HUES6 (cell line): Measurements from ENCODE around the gene PASD1.
"Not testable (repeated sequence)": the region's sequence is repeated elsewhere in the genome, so short reads cannot be mapped to it uniquely, and the experiment has no call there.

Experiments
- H3K27ac ChIP-seq: 2 replicates; pipeline ENCODE4 v1.7.0; 2013; ENCODE audit warnings: low read depth, mild to moderate bottlenecking, low read length, inconsistent platforms
- H3K27me3 ChIP-seq: 2 replicates; pipeline ENCODE4 v1.6.1; 2013; ENCODE audit warnings: low read length; ENCODE audit not compliant: control insufficient read depth, insufficient read depth
- H3K36me3 ChIP-seq: 2 replicates; pipeline ENCODE4 v1.6.1; 2013; ENCODE audit warnings: low read length; ENCODE audit not compliant: control insufficient read depth, insufficient read depth
- H3K4me1 ChIP-seq: 2 replicates; pipeline ENCODE4 v1.6.1; 2013; ENCODE audit warnings: low read length; ENCODE audit not compliant: control insufficient read depth, insufficient read depth
- H3K4me3 ChIP-seq: 2 replicates; pipeline ENCODE4 v1.5.1; 2013; ENCODE audit warnings: low read depth, low read length
- H3K9ac ChIP-seq: one replicate; pipeline ENCODE4 v1.6.1; 2013; ENCODE audit warnings: mild to moderate bottlenecking, low read length
- H3K9me3 ChIP-seq: 2 replicates; pipeline ENCODE4 v1.6.1; 2013; ENCODE audit warnings: low read depth, low read length; ENCODE audit not compliant: control insufficient read depth, insufficient read depth

The PASD1 gene

DNA sequence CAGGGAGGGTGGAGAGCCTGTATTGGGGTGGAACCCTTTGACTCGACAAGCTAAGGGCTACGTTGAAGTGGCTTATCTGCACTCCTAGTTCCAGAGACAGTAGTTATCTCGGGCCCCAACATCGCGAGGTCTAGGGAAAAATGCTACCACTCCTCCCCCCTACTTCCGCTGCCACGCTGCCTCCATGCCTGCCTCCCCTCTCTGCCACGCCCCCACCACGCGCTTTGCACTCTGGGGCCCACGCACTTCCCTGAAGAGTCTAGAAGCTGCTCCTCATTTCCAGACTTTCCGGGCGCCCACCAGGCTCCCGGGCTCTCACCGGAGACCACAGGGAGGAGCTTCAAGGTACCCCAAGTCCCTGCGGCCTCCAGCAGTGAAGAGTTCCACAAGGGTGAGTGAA, at the start of gene PASD1:
Gene PASD1 (plus strand): TSS at position 227 of the 400 bp plus-strand sequence. CDS start 37,879 bp downstream, outside the sequence.
- H3K9ac ChIP-seq, result no peak within 1 kb of the TSS
- H3K27ac ChIP-seq, result no peak within 1 kb of the TSS
- H3K9me3 ChIP-seq, result peaks cover 12% of the 10 kb centered on the region; the same call in 1 of the 2 replicates
- no peaks in the 10 kb centered on the region for H3K27me3 ChIP-seq
- H3K36me3 ChIP-seq, result no peaks in the 10 kb centered on the region
- H3K4me3 ChIP-seq, result no peak within 1 kb of the TSS
- H3K4me1 ChIP-seq, result no peaks in the 10 kb centered on the region

DNA sequence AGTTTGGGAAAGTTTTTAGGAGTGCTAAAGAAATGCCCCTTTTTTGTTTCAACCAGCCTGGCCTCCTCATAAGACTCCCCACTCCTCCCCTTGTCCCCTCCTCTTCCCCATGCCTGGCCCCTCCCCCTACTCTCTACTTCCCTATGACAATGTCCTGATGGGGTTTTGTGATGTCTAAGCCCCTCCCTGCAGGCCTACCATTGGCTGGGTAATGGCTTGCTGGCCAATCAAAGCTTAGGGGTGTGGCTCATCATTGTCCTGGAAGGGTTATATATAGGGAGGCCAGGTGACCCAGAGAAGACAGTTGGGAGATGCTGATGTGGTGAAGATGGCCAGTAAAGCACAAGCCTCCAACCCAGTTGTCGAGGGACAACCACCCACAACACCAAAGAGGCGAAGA, 48.2 kb upstream of the PASD1 start:
- Histone ChIP-seq H3K4me1 (peaks cover 3% of the 10 kb centered on the region; the same call in 1 of the 2 replicates), H3K9ac (no peak overlapping the region), H3K4me3 (no peak overlapping the region), H3K9me3 (no peaks in the 10 kb centered on the region; the same call in 1 of the 2 replicates), H3K27ac (no peak overlapping the region), H3K36me3 (no peaks in the 10 kb centered on the region), H3K27me3 (no peaks in the 10 kb centered on the region; the same call in 1 of the 2 replicates)

- Histone ChIP-seq H3K36me3 (no peaks in the 10 kb centered on the region), H3K9me3 (no peaks in the 10 kb centered on the region; the same call in 1 of the 2 replicates), H3K27ac (no peak overlapping the region), H3K9ac (no peak overlapping the region), H3K4me1 (peaks cover 3% of the 10 kb centered on the region; the same call in 1 of the 2 replicates), H3K4me3 (no peak overlapping the region), H3K27me3 (no peaks in the 10 kb centered on the region; the same call in 1 of the 2 replicates)
Measured at GRCh38 chrX:151516538-151517187, 46.8 kb upstream of the PASD1 start.

DNA sequence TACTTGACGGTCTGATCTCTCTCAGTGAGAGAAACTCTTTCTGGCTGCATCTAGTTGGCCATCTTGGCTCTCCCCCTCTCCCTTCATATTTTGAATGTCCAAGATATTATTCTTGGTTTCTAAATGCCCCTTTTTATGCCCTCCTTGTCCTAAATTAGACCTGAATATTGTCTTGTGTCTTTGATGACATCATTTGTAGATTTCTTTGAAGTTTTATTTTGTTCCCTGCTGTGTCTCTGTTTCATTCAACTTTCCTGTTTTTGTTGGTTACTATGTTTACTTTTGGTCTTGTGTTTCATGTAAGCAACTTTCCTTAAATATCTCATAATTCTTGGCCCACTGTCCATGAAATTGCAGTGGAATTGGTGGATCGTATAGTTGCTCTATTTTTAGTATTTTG, 46.1 kb upstream of the PASD1 start:
- Histone ChIP-seq H3K4me1 (peaks cover 6% of the 10 kb centered on the region; the same call in 1 of the 2 replicates), H3K9ac (no peak overlapping the region), H3K27me3 (no peaks in the 10 kb centered on the region; the same call in 1 of the 2 replicates), H3K4me3 (no peak overlapping the region), H3K9me3 (no peaks in the 10 kb centered on the region; the same call in 1 of the 2 replicates), H3K36me3 (no peaks in the 10 kb centered on the region), H3K27ac (no peak overlapping the region)

- H3K9ac ChIP-seq, result no peak overlapping the region
- no peaks in the 10 kb centered on the region for H3K27me3 ChIP-seq
- H3K4me3 ChIP-seq, result no peak overlapping the region
- no peaks in the 10 kb centered on the region for H3K36me3 ChIP-seq
- no peaks in the 10 kb centered on the region; the same call in 1 of the 2 replicates for H3K9me3 ChIP-seq
- peaks cover 15% of the 10 kb centered on the region; the same call in 1 of the 2 replicates for H3K4me1 ChIP-seq
- no peak overlapping the region for H3K27ac ChIP-seq
Measured at GRCh38 chrX:151523351-151523750, 40.1 kb upstream of the PASD1 start.

GRCh38 chrX:151536571-151536970, 26.9 kb upstream of the PASD1 start:
- Histone ChIP-seq H3K4me1 (peaks cover 5% of the 10 kb centered on the region; the same call in 1 of the 2 replicates), H3K4me3 (no peak overlapping the region), H3K36me3 (no peaks in the 10 kb centered on the region), H3K27me3 (no peaks in the 10 kb centered on the region), H3K27ac (no peak overlapping the region), H3K9ac (no peak overlapping the region), H3K9me3 (peaks cover 8% of the 10 kb centered on the region)

DNA sequence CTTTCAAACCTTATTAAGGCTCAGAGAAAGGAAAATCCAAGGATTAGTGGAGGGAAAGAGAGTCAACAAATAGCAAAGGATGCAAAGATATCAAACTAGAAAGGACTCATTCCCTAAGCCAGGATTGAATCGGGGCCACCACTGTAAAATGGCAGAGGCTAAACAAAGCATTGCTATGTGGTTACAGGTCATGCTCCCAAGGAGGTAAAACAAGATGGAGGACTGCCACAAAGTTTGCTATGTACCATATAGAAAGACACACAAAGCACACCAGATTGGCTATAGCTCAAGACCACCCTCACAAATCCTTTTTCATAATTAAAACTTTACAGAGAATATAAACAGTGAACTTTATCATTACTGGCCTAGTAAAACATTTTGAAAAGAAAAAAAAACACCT, 25.9 kb upstream of the PASD1 start:
- Histone ChIP-seq H3K36me3 (no peaks in the 10 kb centered on the region), H3K4me3 (no peak overlapping the region), H3K4me1 (peaks cover 5% of the 10 kb centered on the region; the same call in 1 of the 2 replicates), H3K27ac (no peak overlapping the region), H3K9ac (no peak overlapping the region), H3K9me3 (peaks cover 8% of the 10 kb centered on the region), H3K27me3 (no peaks in the 10 kb centered on the region)

- Histone ChIP-seq H3K9me3 (peaks cover 8% of the 10 kb centered on the region), H3K9ac (no peak overlapping the region), H3K4me3 (no peak overlapping the region), H3K27ac (no peak overlapping the region), H3K36me3 (no peaks in the 10 kb centered on the region), H3K4me1 (peaks cover 5% of the 10 kb centered on the region; the same call in 1 of the 2 replicates), H3K27me3 (no peaks in the 10 kb centered on the region)
Measured at GRCh38 chrX:151538190-151539122, 25.0 kb upstream of the PASD1 start.

DNA sequence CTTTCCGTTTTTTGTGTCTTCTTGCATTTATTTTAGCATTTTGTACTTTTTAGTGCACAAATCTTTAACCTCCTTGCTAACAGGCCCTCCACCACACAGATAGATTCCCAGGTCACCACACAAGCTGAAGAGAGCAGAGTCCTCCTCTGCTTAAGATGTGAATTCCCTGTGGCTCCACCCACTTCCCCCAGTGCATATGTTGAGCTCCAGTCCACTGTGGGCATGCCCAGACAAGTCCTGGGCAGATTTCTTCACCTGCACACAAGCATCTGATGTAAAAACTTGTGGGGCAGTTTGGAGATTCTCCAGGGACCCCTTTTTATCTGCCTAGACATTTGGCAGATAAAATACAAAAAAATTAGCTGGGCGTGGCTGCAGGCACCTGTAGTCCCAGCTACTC, 19.8 kb upstream of the PASD1 start:
- no peak overlapping the region for H3K4me3 ChIP-seq
- peaks cover 6% of the 10 kb centered on the region; the same call in 1 of the 2 replicates for H3K4me1 ChIP-seq
- H3K36me3 ChIP-seq, result no peaks in the 10 kb centered on the region
- no peak overlapping the region for H3K9ac ChIP-seq
- no peak overlapping the region for H3K27ac ChIP-seq
- no peaks in the 10 kb centered on the region for H3K27me3 ChIP-seq
- no peaks in the 10 kb centered on the region; the same call in 1 of the 2 replicates for H3K9me3 ChIP-seq

GRCh38 chrX:151546226-151546625, 17.2 kb upstream of the PASD1 start:
- H3K27ac ChIP-seq, H3K9me3 ChIP-seq, H3K4me1 ChIP-seq, H3K36me3 ChIP-seq, H3K4me3 ChIP-seq, H3K27me3 ChIP-seq, H3K9ac ChIP-seq: not testable (repeated sequence)

DNA sequence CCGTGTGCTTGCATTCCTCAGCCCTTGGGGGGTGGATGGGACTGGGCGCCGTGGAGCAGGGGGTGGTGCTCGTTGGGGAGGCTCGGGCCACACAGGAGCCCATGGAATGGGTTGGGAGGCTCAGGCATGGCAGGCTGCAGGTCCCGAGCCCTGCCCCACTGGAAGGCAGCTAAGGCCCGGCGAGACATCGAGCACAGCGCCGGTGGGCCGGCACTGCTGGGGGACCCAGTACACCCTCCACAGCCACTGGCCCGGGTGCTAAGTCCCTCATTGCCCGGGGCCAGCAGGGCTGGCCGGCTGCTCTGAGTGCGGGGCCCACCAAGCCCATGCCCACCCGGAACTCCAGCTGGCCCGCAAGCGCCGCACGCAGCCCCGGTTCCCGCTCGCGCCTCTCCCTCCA, 12.3 kb upstream of the PASD1 start:
- not testable (repeated sequence) for H3K4me3 ChIP-seq, H3K9ac ChIP-seq, H3K4me1 ChIP-seq, H3K27me3 ChIP-seq, H3K27ac ChIP-seq, H3K36me3 ChIP-seq
- H3K9me3 ChIP-seq, result peaks cover 22% of the 10 kb centered on the region
